ENCODE data around the gene SYNPO2. TPM values are rescaled to one million over a fixed set of nuclear protein-coding genes. Genes with fewer than 3 reads are reported as not detected.

SYNPO2 gene
- total and polyA plus RNA-seq, 2 of the 8 experiments (the other 6 are each of a cell fraction or from before 2014, with no cell fraction given), result 0.50 to 4.2 TPM

DNA sequence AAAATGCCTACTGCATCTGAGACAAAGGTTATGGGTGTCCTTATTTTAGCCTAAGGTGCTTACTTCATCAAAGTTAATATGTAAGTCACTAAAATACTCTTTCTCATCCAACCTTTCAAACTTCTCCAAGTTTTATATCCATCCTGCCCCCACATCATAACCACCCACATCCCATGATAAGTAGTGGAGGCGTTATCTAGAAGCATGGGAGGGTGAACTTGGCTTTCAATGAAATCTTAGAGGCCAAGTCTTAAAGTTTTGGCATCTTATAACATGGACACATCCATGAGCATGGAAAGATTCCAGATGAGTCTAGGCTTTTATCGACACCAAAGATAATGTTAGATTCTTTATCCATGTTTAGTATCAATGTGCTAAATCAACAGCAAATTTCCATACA, 29.9 kb upstream of the SYNPO2 start:
- no peak overlapping the region for H3K9ac ChIP-seq (replicated peaks in 1 of 4; ENCODE audit: extremely low read depth in 1 of 4, low read depth in 3 of 4, low read length in 3 of 4)
- no peaks in the 10 kb centered on the region for H3K36me3 ChIP-seq (ENCODE audit: control insufficient read depth in 2 of 4, insufficient read depth in 4 of 4, low read length in 3 of 4)

More for the DNA sequence above, 29.9 kb upstream of the SYNPO2 start:
- no peaks in the 10 kb centered on the region for H3K27me3 ChIP-seq (replicated peaks in 1 of 4; ENCODE audit: control insufficient read depth in 3 of 4, extremely low read depth in 1 of 4, insufficient read depth in 3 of 4, low read length in 3 of 4)
- H2BK15ac ChIP-seq (ENCODE audit: low read length), result no peak overlapping the region
- 0 out of 4 replicates have a peak, but pooled peaks cover 0 to 3% of the 10 kb centered on the region in 2 experiments for H3K79me2 ChIP-seq (ENCODE audit: control insufficient read depth in 1 of 2, insufficient read depth in 2 of 2, low read length in 2 of 2)
- no peak overlapping the region for H4K91ac ChIP-seq (replicated peaks; ENCODE audit: insufficient read length, low read length)
- no peak overlapping the region for H2BK20ac ChIP-seq (ENCODE audit: low read length)
- no peak overlapping the region for H4K8ac ChIP-seq (ENCODE audit: extremely low read depth, insufficient read depth, low read length)
- no peaks in the 10 kb centered on the region; a peak in 1 of 7 replicates for H3K4me1 ChIP-seq (replicated peaks in 1 of 4; ENCODE audit: control insufficient read depth in 3 of 4, insufficient read depth in 4 of 4, low read length in 3 of 4)
- H4K20me1 ChIP-seq (replicated peaks in 1 of 2; ENCODE audit: control insufficient read depth in 1 of 2, insufficient read depth in 2 of 2, low read length in 2 of 2), result no peaks in the 10 kb centered on the region
- H2AK5ac ChIP-seq (ENCODE audit: low read depth, low read length), result no peak overlapping the region
- CTCF ChIA-PET (ENCODE audit: partially characterized antibody), result no interaction called here
- no peak overlapping the region for H3K27ac ChIP-seq (ENCODE audit: low read depth, low read length)
- FAIRE-seq, result no peak
- POLR2A ChIA-PET (ENCODE audit: partially characterized antibody), result interaction anchor here (1.5 kb wide), 1 partner anchor 11 kb away, joined by 4 read pairs; no protein-coding TSS in a partner anchor
- no peak overlapping the region for H3K56ac ChIP-seq (replicated peaks; ENCODE audit: insufficient read length, low read depth, low read length)
- H3K9me3 ChIP-seq (ENCODE audit: insufficient read depth in 2 of 2, low read depth in 1 of 2, low read length in 1 of 2), result no peaks in the 10 kb centered on the region
- no peak overlapping the region for H3K4ac ChIP-seq (replicated peaks; ENCODE audit: insufficient read length, low read depth, low read length)
- TF ChIP-seq KDM4A (IDR thresholded peaks at IDR 0.05; ENCODE audit: low read depth, low read length, severe bottlenecking) (no peak), GTF2F1 (IDR thresholded peaks at IDR 0.05; ENCODE audit: borderline replicate concordance, low read depth, low read length) (no peak), TAF7 (optimal IDR thresholded peaks at IDR 0.05; ENCODE audit: borderline replicate concordance, low read depth, low read length) (no peak), CHD2 (IDR thresholded peaks at IDR 0.05; ENCODE audit: low read length) (no peak)
- H3K18ac ChIP-seq (ENCODE audit: extremely low read depth, low read length), result no peak overlapping the region
- H2BK12ac ChIP-seq (ENCODE audit: low read depth, low read length), result no peak overlapping the region
- no peaks in the 10 kb centered on the region for H3K23me2 ChIP-seq (ENCODE audit: low read depth, low read length)
- no peak overlapping the region for H2BK5ac ChIP-seq (ENCODE audit: low read depth, low read length)
- no peak overlapping the region for H3K14ac ChIP-seq (ENCODE audit: insufficient read length)
- no peak overlapping the region for H3K23ac ChIP-seq (ENCODE audit: insufficient read length)
- no peak overlapping the region for H3K4me2 ChIP-seq (ENCODE audit: insufficient read depth in 1 of 2, low read depth in 2 of 2, low read length in 2 of 2)
- H2AFZ ChIP-seq (ENCODE audit: low read length), result no peak overlapping the region
- no peak overlapping the region for H3K4me3 ChIP-seq (ENCODE audit: extremely low read depth in 1 of 4, insufficient read depth in 2 of 4, low read depth in 3 of 4, low read length in 4 of 4)
- no peak for DNase-seq (ENCODE audit: low read depth in 1 of 2, low spot score in 2 of 2)
- no peaks in the 10 kb centered on the region for H3K79me1 ChIP-seq (ENCODE audit: low read depth, low read length)
- no peak overlapping the region for H4K5ac ChIP-seq (ENCODE audit: insufficient read length, low read depth, low read length)
- H2BK120ac ChIP-seq (replicated peaks; ENCODE audit: low read depth, low read length), result no peak overlapping the region
- WGBS, 2 experiments (ENCODE audit: extremely low coverage in 1 of 2, insufficient coverage in 1 of 2, insufficient read length in 1 of 2, insufficient replicate concordance in 2 of 2, low coverage in 1 of 2, low lambda C conversion rate in 2 of 2, missing lambda C conversion rate in 1 of 2), result 89% methylated on average over 2 of the region's 2 CpGs; no CpG with 5 or more reads in 1 of the 2 experiments

Data from H1 (cell line).